HG03066 (cell line): ENCODE results near the gene XXYLT1.
"Not testable (repeated sequence)": the region's sequence is repeated elsewhere in the genome, so short reads cannot be mapped to it uniquely, and the experiment has no call there.

Experiments used
- ATAC-seq: cut with Tn5 transposase; IDR thresholded peaks from one replicate; pipeline ENCODE4 v1.9.1; 2021; ENCODE audit warnings: low read depth; ENCODE audit not compliant: unreplicated experiment

XXYLT1 gene

DNA sequence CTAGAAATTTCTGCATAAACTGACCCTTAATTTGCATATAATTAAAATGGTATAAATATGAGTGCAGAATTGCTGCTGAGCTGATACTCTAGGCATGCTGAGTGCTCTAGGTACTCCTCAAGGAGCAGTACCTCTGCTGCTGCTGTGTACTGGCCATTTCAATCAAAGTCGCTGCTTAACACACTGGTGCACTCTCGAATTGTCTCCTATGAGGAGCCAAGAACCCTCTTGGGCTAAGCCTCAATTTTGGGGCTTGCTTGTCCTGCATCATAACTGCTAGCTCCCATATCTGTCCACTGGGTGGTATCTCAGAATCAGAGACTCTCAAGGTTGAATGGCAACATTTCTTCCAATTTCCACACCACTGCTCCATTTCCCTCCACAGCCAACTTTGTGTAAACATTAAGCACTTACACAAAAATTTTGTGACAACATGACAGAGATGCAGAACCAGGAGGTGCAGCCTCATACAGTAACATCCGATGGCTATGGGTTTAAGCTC lies 82.5 kb downstream of the XXYLT1 start:
- ATAC-seq = no peak

DNA sequence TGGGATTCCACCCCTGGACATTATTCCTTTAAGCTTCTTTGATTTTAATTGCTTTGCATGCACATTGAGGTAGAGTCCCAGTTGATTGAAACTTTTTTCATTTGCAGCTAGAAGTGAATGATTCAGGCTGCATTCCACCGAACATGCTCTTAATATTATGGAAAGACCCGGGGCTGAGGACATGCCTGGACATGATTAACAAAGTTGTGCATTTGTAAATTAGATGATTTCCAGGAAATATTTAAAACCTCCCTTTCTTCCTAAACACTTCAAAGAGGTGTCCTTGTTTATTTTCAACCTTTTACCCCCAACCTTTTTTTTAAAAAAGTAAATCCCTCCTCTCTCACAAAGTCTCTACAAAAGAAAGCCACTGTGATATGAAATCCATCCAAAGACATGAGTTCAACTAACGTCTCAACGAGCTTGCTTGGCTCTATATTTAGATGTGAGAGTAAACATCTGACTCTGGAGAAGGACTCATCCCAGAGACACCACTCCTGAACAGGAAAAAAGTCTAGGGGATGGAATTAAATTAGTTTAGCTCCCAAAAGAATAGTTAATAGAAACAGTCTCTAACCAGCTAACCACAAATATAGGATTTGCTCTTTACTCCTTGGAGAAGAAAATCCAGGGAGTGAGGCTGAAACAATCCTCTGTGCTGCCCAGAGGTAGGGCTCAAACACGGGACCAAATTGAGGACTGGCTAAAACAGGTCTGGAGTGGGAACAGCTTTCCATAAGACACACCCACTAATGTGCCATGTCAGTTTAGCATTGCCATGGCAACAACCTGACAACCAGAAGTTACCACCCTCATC lies 83.1 kb downstream of the XXYLT1 start:
- no peak for ATAC-seq

DNA sequence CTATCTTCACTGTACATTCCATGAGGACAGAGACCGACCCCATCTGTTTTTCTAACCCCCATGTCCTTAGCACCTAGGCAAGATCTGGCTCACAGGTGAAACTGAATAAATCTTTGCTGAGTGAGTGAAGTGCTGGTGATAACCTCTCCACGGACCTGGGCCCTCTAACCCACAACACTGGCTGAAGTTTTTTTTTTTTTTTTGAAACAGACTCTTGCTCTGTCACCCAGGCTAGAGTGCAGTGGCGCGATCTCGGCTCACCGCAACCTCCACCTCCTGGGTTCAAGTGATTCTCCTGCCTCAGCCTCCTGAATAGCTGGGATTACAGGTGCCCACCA lies 84.3 kb downstream of the XXYLT1 start:
- not testable (repeated sequence) for ATAC-seq

DNA sequence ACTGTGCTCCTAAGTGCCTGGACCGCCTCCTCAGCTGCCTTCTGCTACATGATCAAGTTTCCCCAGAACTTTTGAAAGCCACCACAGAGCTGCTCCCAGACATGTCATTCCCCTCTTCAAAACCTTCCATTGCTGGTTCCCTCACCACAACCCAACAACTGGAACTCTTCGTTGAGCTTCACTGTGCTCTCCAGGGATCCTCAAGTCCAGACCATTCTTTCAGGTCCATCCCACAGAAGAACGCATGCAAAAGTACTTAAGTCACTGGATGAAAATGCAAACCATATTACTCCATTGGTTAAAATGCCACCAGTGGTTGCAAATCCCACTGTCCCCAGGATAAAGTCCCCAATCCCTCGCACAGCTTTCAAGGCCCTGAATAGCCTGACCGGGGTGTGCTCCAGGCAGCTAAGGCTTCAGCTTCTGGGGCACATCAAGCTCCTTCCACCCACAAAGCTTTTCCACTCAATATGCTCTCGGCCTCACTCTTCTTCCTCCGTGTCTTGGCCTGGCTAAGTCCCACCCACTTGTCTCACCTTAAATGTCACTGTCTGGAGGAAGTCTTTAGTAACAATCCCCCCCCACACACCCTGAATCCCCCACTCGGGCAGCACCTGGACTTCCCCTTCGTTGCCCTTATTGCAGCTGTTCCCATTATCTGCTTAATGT lies 84.8 kb downstream of the XXYLT1 start:
- ATAC-seq = no peak

DNA sequence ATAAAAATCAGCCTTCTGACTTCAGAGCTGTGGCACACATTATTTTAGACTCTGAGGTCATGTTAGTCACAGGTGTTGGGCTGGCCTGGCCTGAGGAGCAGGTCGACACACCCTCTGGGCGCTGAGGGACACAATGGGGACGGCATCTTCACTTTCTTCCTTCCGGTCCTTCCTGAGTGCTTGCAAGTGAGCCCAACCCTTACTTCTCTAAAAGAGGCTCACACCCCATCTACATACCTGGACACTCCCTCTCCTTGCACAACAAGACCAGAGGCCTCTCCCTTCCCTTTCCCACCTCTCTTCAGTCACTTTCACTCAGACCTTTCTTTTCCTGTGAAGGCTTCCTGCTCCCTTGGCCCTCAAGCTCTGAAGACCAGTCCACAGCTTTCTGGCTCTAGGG lies 85.4 kb downstream of the XXYLT1 start:
- no peak for ATAC-seq

DNA sequence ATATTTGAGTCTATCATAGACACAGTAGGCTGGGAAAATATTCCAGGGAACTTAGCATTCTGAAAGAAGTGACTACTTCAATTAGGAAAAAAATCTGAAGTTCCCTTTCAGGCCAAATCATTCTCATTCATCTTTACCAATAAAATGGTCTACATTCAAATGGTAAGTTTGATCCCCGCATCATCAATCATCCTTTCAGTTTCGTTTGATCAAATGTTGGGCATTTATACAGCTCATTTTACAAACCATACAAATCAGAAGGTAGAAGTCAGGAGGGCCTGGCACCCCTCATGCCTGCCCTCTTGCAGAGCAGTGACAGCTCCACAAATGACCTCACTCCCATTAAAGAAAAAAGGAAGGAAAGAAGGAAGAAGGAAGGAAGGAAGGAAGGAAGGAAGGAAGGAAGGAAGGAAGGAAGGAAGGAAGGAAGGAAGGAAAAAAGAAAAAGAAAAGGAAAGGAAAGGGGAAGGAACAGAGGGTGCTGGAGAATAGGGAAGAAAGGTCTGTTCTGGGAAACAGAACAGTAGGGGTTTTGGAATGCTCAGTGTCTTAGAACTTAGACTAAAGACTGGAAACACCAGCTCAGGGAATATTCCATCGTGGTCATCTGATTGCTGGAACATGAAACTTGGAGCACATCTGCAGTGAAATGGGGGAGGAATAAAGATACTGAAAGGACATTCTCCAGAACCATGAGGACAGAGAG lies 86.1 kb downstream of the XXYLT1 start:
- no peak for ATAC-seq

DNA sequence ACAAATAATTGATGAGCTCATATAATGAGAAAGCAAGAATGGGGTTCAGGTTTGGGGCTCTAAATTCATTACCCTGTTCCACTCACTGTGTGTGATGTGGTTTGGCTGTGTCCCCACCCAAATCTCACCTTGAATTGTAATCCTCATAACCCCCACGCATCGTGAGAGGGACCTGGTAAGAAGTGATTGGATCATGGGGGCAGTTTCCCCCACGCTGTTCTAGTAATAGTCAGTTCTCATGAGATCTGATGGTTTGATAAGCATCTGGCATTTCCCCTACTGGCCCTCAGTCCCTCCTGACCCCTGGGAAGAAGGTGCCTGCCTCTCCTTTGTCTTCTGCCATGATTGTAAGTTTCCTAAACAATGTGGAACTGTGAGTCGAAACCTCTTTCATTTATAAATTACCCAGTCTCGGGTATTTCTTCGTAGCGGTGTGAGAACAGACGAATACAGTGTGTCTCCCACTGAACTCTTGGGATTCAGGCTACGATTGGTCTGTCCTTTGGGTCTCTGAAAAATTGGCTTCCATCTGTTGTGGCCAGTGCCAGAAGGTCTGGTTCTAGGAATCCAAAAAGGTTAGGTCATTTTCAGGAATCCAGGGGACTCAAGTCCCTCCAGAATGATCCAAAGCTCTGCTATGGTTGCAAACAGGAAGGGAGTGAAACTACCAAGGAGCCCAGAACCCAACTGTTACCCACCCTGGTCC lies 87.7 kb downstream of the XXYLT1 start:
- ATAC-seq = no peak

DNA sequence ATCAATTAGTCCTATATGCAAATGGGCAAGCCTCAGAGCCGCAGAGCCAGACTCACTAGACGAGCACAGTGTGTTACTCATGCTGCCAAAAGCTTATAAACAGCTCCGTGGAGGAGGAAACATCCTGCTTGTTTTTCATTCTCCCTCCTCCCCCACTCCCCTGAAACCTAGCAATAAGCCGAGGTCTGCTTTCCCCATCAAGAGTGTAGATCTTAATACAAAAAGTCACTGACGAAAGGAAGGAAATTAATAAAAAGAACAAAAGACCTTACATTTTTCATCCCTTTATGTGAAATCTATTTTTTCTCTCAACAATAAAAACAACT lies 88.5 kb downstream of the XXYLT1 start:
- no peak for ATAC-seq

DNA sequence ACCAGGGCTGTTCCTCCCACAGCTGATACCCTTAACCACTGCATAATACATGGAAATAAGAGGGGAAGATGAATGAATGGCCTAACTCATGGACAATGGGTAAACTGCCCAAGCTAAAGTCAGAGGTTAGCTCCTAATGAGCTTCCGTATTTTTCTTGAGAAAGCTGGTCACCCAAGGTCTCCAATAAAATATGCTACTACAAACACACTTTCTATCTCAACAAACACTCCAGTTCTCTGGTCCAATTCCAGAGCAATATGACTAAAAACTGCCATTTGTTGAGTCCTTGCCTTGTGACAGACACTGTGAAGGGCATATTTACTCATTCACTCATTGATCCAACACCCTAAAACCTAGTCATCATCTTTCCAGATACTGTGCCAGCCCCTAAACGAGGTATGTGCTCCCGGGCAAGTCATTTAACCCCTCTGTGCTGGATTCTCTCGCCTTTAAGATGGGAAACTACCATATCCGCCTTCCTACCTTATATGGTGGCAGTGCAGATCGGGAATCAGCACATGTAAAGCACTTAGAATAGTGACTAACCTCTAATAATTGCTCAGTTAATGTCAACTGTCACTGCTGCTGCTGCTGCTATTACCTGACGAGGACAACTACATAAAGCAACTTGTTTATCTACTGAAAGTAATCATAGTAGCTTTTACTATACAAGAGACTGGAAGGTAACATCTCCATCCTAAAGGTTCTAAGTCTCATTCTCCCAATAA lies 89.1 kb downstream of the XXYLT1 start:
- ATAC-seq = no peak

DNA sequence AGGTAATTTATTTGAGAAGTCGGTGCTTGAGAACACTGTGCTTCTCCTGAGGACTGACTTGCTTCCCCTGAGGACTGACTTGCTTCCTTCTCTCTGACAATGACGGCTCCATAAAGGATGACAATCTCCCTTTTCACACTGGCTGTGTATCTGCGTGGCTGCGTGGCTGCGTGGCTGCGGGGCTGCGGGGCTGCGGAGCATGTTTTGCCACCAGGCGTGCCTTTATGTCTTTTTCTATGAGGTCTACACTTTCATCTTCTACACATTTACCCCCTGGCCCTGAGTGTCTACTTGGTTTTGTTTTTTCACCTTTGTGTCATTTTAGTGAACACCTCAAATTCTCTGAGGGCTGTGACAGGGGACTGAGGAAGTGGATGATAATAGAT lies 89.9 kb downstream of the XXYLT1 start:
- no peak for ATAC-seq

DNA sequence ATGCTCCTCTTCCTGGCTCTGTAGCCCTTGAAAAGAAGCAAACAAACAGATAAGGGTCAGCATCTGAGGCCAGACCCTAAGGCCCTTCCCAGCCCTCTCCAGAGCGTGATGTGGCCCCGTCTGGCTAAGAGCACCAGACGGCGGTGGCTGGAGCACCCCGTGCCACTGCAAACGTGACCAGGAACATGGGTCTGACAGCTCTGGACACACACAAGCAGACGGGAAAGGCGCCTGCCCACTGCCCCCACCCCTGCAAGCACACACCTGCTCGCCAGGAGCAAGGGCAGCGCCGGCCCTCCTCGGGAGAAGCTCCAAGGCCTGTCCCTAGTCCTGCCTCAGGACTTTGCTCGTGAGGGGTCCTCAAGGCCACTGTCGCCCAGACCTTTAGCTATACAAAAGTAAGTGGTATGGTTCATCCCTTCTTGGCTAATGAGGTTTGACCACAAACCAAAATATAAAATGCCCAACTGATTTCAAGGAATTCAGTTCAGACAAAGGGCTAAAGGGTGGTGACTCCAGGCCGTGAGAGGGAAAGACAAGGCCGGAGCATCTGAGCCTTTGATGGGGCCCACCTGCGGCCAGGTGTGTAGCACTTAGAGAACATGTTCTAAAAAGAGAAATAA lies 90.4 kb downstream of the XXYLT1 start:
- ATAC-seq = no peak

DNA sequence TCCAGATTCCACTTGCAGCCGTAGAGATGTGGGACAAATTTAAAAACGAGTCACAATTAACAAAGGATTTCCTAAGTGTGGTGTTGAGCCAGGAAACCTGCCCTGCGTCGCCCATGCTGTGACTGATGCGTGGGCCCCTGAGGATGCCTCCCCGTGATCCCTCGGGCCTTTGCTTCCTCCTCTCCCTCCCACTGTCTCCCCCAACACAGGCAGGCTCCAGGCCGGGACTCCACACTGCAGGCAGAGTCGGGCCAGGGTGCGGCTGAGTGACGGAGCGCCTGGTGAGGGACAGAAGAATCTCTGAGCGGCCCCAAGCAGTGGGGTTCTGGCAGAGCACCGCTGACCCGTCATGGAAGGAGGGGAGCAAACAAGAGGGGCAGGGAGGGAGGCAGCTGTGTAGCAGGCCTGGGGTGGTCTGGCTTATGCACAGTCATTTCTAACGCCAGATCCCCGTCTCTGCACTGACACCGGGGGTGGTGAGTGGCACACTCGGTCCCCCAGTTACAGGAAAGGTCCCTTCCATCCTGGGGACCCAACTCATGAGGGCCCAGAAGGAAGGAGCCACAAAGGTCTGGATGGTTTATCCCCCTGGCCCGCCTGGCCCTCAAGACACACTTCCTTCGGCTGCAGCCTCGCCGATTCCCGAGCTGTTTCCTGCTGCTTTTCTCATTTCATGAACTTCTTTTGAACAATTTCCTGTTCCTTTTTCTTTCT lies 91.0 kb downstream of the XXYLT1 start:
- no peak for ATAC-seq

DNA sequence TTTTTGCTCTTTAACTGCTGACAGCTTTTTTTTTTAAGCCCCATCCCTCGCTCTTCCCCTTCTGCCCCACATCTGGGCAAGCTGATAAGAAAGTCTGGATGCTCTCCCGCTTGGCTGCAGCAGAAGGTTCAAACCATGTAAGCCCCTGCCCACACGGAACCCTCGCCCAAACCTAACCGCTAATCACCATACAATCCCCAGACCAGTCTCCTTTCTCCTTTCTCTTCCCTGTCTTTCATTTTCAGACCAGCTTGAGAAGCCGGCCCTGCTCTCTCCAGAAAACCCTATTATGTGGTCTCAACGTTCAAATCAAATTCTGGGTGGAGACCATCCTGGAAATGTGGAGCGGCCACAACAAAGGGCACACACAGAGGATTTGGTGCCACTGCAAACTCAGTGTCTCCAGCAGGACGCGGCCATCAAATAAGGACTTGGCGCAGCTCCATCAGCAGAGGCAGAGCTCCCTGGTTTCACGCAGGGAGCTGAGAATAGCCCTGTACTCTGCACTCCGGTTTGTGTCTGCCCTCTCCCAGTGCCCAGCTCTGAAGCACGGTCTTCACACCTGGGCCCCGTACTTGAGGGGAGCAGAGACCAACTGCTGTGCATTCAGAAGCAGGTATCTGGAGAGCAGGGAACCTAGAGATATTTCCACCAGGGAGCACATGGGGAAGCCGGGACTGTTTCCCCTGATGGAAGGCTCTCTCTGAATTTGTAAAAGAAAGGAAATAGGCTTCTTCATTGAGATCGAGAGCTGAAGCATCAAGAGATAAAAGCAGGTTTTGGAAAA lies 92.6 kb downstream of the XXYLT1 start:
- ATAC-seq = no peak

DNA sequence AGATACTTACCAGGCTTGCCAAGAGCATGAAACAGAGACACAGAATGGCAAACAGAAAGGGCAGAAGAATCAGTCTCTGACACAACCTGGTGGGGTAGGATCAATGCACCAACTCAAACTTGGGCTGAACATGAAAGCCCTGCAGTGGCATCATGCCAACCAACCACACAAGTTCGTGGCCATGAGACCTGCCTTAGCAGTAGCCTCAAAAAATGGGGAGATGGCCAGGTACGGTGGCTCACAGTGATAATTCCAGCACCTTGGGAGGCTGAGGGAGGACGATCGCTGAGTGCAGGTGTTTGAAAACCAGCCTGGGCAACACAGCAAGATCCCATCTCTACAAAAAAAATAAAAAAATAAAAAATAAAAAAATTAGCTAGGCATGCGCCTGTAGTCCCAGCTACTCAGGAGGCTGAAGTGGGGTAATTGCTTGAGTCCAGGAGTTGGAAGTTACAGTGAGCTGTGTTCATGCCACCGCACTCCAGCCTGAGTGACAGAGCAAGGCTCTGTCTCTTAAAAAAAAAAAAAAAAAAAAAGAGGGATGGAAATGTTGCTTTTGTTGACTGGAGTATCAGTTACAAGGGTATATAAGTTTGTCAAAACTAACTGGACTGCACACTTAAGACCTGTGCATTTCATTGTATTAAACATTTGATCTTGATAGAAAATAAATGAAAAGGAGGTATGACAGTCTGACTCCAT lies 93.4 kb downstream of the XXYLT1 start:
- ATAC-seq = no peak

DNA sequence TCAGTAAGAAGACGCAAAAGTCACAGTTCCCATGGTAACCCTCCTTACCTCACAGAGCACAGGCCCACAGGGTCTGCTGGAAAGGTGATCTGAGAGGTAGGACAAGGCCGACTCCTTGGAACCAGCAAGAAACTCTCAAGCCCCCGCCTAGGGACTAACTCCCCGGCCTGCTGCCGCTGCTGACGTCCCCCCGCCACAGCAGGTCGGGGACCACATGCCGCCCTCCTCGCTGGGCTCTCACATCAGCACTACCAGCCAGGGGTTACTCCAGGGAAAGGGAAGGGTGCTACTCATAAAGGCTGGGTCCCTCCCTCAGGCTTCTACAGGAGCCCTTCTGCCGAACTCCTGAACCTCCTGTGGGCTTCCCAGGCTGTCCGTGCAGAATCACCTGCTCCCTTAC lies 94.2 kb downstream of the XXYLT1 start:
- ATAC-seq = no peak

DNA sequence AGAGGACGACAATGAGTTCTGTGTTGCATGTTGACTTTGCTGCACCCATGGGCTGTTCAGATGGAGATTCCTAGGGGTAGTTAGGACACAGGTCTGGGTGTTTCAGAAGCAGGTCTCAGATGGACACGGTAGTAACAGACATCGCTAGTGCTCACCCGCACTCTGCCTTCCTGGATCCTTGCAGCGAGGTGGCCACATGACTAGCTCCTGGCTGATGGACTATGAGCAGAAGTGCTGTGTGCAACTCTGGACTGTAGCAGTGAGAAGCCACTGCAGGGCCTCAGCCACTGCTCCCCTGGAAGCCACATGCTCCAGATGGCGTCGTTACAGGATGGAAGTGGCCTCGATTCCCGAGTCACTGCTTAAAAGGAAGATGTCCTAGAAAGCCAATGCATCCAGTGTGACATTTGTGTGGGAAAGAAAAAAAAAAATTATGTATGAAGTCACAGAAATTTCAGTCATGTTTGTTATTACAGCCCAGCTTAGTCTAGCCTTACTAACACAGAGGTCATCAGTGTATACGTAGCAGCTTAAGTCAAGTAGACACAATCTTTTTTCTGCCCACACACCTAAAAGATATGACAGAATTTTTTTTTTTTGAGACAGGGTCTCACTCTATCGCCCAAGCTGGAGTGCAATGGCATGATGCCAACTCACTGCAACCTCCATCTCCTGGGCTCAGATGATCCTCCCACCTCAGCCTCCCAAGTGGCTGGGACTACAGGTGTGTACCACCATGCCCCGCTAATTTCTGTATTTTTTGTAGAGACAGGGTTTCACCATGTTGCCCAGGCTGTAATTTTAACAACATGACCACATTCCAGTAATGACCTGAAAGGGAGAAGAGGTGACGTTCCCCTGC lies 95.3 kb downstream of the XXYLT1 start:
- no peak for ATAC-seq

DNA sequence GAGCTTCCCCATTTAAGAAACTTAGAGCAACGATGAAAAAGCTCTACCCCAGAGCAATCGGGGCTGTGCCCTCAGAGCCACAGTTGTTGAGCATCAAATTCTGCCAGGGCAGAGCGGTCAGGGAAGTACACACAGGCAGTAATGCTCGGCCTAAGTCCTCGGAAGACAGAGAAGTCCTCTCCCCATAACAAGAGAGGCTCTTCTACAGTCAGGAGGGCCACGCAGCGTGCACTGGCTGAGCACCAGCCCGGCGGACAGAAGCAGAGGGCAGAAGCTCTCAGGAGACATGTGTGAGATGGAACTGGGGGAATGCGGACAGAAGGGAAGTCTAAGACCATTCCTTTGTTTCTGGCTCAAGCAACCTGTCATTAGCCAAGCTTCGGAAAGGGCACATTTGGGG lies 95.9 kb downstream of the XXYLT1 start:
- no peak for ATAC-seq
